M059J (cell line): ENCODE data around the gene GSPT1. TPM values are rescaled to one million over a fixed set of nuclear protein-coding genes. Genes with fewer than 3 reads are reported as not detected.
"Not testable (repeated sequence)": the region's sequence is repeated elsewhere in the genome, so short reads cannot be mapped to it uniquely, and the experiment has no call there.

Experiments
- DNase-seq: peaks from one replicate; pipeline ENCODE4 v3.0.0-alpha.2; 2012; ENCODE audit warnings: low read depth
- total RNA-seq: library from RNA; depleted of rRNA; stranded (reverse); fragments of >200 nt; shearing (Covaris generic); gene quantifications from 2 replicates; pipeline ENCODE4 v1.2.3, GENCODE V29; 2014; rRNA removed

The GSPT1 gene
- 77.5 and 139 TPM in 2 replicates for total RNA-seq

GRCh38 chr16:11915644-11916523 is at the start of gene GSPT1:
TSS of gene GSPT1 (minus strand) at chr16:11915956. CDS start at chr16:11915720, 236 bp downstream.
- peak; percentile 98 for DNase-seq

- no peak for DNase-seq
Observed at GRCh38 chr16:11964761-11965551, 49.2 kb upstream of the GSPT1 start, which contains the start of gene TNFRSF17. TSS of gene TNFRSF17 (plus strand) at chr16:11965210. CDS start at chr16:11965325, 115 bp downstream.

DNA sequence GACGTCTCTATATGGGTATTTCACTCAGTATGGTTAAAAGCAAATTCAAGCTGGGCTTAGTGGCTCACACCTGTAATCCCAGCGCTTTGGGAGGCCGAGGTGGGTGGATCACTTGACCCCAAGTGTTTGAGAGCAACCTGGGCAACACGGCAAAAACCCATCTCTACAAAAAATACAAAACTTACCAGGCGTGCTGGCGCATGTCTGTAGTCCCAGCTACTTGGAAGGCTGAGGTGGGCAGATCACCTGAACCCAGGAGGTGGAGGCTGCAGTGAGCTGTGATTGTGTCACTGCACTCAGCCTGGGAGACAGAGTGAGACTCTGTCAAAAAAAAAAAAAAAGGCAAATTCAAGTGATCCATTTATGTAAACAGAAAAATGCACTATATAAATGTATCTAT is 48.0 kb upstream of the GSPT1 start:
- no peak for DNase-seq

DNA sequence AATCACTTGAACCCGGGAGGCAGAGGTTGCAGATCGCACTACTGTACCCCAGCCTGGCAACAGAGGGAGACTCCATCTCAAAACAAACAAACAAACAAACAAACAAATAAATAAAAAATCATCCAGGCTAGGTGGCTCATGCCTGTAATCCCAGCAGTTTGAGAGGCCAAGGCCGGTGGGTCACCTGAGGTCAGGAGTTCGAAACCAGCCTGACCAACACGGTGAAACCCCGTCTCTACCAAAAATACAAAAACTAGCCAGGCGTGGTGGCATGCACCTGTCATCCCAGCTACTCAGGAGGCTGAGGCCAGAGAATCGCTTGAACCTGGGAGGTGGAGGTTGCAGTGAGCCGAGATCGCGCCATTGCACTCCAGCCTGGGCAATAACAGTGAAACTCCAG is 47.2 kb upstream of the GSPT1 start:
- DNase-seq, result not testable (repeated sequence)

DNA sequence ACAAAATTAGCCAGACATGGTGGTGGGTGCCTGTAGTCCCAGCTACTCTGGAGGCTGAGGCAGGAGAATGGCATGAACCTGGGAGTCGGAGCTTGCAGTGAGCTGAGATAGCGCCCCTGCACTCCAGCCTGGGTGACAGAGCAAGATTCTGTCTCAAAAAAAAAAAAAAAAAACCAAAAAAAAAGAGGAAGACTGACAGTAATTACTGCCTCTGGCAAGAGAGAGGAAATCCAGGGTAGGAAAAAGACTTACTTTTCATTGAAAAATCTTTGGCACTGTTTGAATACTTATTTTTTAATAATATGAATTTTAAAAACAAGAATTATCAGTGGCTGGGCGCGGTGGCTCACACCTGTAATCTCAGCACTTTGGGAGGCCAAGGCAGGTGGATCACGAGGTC is 46.7 kb upstream of the GSPT1 start:
- not testable (repeated sequence) for DNase-seq

- DNase-seq, result no peak
Observed at GRCh38 chr16:11957591-11958395, 42.0 kb upstream of the GSPT1 start.

GRCh38 chr16:11956558-11956957 is 40.8 kb upstream of the GSPT1 start:
- peak; percentile 12 for DNase-seq

- peak; percentile 99 for DNase-seq
Observed at GRCh38 chr16:11955713-11956123, 40.0 kb upstream of the GSPT1 start.

DNA sequence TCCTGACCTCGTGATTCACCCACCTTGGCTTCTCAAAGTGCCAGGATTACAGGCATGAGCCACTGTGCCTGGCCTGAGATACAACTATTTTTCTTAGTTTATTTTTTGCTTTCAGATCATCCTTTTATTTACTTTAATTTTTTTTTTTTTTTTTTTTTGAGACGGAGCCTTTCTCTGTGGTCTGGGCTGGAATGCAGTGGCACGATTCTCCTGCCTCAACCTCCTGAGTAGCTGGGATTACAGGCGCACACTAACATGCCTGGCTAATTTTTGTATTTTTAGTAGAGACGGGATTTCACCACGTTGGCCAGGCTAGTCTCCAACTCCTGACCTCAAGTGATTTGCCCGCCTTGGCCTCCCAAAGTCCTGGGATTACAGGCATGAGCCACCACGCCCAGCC is 37.8 kb upstream of the GSPT1 start:
- DNase-seq, result peak; percentile 73

- DNase-seq, result no peak
Observed at GRCh38 chr16:11950388-11950787, 34.6 kb upstream of the GSPT1 start.

DNA sequence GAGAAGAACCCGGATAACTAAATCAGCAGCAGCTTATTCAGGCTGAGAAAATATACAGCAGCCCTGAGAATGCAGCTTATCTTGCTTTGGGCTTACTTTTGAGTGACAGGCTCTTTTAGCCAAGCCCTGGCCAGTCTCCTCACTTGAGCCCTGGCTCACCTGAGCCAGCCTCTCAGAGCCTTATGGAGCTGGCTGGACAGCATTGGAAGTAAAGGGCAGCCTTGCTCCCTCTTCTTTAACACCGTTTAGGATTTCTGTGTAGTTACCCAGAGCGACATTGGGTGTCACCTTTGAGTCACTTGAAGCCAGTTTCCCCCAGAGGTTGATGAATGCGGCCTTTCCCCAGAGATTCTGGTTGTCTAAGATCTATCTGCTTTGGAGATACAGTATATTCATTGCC is 33.8 kb upstream of the GSPT1 start:
- DNase-seq, result peak; percentile 74

DNA sequence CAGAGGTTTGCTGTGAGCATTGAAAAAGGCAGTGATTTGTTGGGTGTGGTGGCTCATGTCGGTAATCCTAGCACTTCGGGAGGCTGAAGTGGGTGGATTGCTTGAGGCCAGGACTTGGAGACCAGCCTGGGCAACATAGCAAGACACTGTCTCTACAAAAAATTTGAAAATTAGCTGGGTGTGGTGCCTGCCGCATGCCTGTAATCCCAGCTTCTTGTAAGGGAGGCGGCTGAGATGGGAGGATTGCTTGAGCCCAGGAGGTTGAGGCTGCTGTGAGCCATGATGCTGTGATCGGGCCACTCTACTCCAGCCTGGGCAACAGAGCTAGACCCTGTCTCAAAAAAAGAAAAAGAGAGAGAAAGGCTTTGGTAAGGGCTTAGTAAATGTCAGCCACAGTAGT is 33.1 kb upstream of the GSPT1 start:
- DNase-seq, result no peak

DNA sequence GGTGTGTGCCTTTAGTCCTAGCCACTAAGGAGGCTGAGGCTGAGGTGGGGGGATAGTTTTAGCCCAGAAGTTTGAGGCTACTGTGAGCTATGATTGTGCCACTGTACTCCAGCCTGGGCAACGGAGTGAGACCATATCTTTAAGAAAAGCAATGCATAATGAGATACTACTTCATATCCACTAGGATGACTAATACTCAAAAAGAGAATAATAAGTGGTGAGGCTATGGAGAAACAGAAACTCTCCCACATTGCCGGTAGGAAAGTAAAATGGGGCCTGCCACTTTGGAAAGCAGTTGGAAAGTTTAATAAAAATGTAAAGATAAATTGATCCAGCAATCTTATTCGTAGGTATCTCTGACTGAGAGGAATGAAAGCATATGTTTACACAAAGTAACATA is 30.7 kb upstream of the GSPT1 start:
- peak; percentile 47 for DNase-seq

GRCh38 chr16:11941945-11942344 is 26.2 kb upstream of the GSPT1 start, which contains the start of gene NPIPB2:
TSS of gene NPIPB2 (minus strand) at chr16:11942045. CDS start at chr16:11942045, 0 bp downstream.
- not testable (repeated sequence) for DNase-seq

DNA sequence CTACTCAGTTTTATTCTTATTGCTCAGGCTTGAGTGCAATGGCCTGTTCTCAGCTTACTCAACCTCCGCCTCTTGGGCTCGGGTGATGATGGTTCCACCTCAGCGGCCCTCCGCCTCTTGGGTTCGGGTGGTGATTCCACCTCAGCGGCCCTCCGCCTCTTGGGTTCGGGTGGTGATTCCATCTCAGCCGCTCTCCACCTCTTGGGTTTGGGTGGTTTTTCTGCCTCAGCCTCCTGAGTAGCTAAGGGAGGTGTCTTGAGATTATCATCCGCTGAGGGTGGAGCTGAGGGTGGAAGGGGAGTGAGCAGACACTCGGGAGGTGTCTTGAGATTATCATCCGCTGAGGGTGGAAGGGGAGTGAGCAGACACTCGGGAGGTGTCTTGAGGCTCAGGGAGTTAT is 11.6 kb upstream of the GSPT1 start:
- not testable (repeated sequence) for DNase-seq

GRCh38 chr16:11924046-11924445 is 8.3 kb upstream of the GSPT1 start:
- DNase-seq, result not testable (repeated sequence)

GRCh38 chr16:11916524-11917285 is 949 bp upstream of the GSPT1 start:
- DNase-seq, result peak; percentile 95

- DNase-seq, result peak; percentile 35
Observed at GRCh38 chr16:11915114-11915643, 577 bp downstream of the GSPT1 start.

DNA sequence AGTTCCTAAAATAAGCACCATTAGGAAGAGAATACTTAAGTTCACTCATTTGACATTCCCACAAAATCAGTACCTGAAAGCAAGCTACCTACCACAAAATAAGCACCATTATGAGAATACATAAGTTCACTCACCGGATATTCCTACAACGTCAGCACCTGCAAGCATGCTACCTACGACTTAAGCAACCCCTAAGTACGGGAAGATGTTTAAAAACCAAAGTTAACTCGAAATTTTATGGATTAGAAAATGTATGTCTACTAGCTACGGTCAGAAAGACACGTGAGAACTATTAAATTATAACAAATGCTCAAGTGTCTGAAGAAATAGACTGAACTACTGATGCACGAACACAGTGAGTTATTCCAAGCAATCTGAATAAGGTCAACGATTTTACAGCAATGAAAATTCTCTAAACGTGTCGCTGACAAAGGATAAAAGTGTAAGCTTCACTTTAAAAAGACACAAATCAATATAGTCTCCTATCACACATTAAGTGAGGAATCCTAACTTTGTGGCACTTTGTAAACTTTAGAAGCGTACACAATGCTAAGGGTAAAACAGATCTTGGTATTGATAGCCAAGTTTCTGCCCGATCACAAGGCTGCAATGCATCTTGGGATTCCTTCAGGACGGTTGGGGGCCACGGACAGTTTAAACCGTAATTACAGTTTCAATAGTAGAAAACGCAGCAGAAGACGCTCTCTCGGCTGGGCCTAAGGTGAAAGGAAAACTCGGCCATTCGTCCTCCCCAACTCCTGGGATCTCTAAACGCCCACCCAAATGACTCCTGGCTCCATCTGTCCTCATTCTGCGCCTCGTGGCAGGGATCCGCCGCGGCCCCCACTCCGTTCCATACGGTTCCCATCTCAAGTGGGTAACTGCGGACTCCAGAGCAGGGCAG is 1.3 kb downstream of the GSPT1 start:
- peak; percentile 45 for DNase-seq
